Measurements from ENCODE around the gene TNFSF13B.
"Not testable (repeated sequence)": the region's sequence is repeated elsewhere in the genome, so short reads cannot be mapped to it uniquely, and the experiment has no call there.

Gene TNFSF13B

DNA sequence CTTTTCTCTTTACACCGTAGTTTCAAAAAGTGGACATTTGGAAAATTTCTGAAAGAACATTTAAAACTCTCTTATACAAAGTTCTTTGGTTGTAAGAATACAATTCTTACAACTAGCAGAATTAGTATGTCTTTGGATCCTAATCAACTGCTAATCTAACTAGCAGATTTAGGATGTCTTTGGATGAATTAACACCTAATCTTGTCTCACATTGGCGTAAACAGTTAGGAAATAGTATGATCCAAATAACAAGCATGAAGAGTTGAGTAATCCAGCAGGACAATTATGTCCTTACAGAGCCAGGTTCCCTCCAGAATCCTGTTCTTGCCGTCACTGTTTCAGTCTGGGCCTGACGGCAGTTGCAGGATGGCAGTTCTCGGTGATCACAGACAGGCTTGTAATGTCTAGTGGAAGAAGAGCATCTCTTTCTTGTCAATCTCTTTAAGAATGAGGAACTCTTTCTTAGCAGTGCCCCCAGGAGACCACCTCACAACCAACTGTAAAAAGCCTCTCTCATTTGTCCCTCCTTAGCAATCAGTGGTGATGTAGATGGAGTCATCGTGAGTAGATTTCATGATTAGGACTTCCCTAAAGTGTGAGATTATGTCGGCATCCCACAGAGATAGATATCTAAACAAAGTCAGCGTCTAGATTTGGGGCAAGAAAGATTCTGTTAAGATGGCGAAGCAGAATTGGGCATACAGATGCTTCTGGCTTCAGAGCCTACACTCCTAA, 5.7 kb upstream of the TNFSF13B start:
- no peaks in the 10 kb centered on the region for H3K36me3 ChIP-seq (ENCODE audit: control insufficient read depth, low read length)
- H4K20me1 ChIP-seq (ENCODE audit: control insufficient read depth, insufficient read depth, low read depth, low read length): no peaks in the 10 kb centered on the region
- TF ChIP-seq, protein P1, sequence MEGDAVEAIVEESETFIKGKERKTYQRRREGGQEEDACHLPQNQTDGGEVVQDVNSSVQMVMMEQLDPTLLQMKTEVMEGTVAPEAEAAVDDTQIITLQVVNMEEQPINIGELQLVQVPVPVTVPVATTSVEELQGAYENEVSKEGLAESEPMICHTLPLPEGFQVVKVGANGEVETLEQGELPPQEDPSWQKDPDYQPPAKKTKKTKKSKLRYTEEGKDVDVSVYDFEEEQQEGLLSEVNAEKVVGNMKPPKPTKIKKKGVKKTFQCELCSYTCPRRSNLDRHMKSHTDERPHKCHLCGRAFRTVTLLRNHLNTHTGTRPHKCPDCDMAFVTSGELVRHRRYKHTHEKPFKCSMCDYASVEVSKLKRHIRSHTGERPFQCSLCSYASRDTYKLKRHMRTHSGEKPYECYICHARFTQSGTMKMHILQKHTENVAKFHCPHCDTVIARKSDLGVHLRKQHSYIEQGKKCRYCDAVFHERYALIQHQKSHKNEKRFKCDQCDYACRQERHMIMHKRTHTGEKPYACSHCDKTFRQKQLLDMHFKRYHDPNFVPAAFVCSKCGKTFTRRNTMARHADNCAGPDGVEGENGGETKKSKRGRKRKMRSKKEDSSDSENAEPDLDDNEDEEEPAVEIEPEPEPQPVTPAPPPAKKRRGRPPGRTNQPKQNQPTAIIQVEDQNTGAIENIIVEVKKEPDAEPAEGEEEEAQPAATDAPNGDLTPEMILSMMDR (IDR thresholded peaks at IDR 0.05; ENCODE audit: low read depth, low read length, poor library complexity, severe bottlenecking): no peak
- TF ChIP-seq EZH2phosphoT487 (IDR thresholded peaks at IDR 0.05; ENCODE audit: borderline replicate concordance, low read length): no peak
- no peaks in the 10 kb centered on the region for H3K27me3 ChIP-seq (ENCODE audit: control insufficient read depth, low read length)
- no peaks in the 10 kb centered on the region for H3K9me2 ChIP-seq (replicated peaks; ENCODE audit: control insufficient read depth, low read length)
- peaks cover 8% of the 10 kb centered on the region for H3K4me1 ChIP-seq (ENCODE audit: control insufficient read depth, low read length)
- H3K9me3 ChIP-seq (ENCODE audit: control insufficient read depth, insufficient read depth, low read length): no peaks in the 10 kb centered on the region
- no peak overlapping the region for H3K4me3 ChIP-seq (ENCODE audit: low read length)
- no peak overlapping the region for H3K27ac ChIP-seq (ENCODE audit: low read depth, low read length)
- H3K4me2 ChIP-seq (ENCODE audit: low read length): no peak overlapping the region
- H3F3A ChIP-seq (ENCODE audit: control insufficient read depth, insufficient read depth): no peaks in the 10 kb centered on the region
- no peaks in the 10 kb centered on the region for H3K79me2 ChIP-seq (ENCODE audit: control insufficient read depth, low read length)

DNA sequence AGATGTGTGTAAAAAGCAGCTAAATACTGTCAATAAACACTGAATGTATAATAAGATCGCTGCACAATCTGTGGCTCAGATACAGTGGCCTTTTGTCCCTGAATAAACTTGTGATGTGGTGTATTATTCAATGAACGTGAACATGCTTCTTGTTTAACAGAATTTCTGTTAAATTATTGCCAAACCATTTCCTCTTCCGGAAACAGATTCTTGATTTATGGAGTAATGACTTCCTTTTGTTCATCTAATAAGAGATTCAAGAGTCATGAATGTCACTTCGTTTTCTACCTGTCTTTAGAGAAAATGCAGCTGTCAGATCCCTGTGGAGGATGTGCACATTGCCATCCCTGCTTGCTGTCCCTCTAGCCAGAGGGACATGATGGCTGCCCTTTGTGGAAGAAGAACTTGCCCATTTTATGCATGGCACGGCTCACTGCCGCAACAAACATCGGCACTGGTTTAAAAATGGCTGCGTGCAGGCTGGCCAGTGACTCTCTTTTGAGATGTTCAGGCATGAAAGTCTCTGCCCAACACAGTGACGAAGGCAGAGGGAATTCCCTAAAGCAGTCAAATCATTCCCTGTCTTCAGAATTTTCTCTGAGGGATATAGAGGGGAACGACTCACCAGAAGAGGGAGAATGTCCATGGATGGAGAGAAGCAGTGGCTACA, 3.1 kb upstream of the TNFSF13B start:
- H3K9me3 ChIP-seq (ENCODE audit: control insufficient read depth, insufficient read depth, low read length): no peaks in the 10 kb centered on the region
- H3K27me3 ChIP-seq (ENCODE audit: control insufficient read depth, low read length): no peaks in the 10 kb centered on the region
- no peaks in the 10 kb centered on the region for H3K36me3 ChIP-seq (ENCODE audit: control insufficient read depth, low read length)
- peak overlapping the region; percentile 10; the same call in 1 of the 2 replicates for H3K4me2 ChIP-seq (ENCODE audit: low read length)
- no peaks in the 10 kb centered on the region for H3F3A ChIP-seq (ENCODE audit: control insufficient read depth, insufficient read depth)
- H3K9me2 ChIP-seq (replicated peaks; ENCODE audit: control insufficient read depth, low read length): no peaks in the 10 kb centered on the region
- TF ChIP-seq, protein P1 (IDR thresholded peaks at IDR 0.05; ENCODE audit: low read depth, low read length, poor library complexity, severe bottlenecking): no peak
- no peak for TF ChIP-seq EZH2phosphoT487 (IDR thresholded peaks at IDR 0.05; ENCODE audit: borderline replicate concordance, low read length)
- no peaks in the 10 kb centered on the region for H4K20me1 ChIP-seq (ENCODE audit: control insufficient read depth, insufficient read depth, low read depth, low read length)
- no peaks in the 10 kb centered on the region for H3K79me2 ChIP-seq (ENCODE audit: control insufficient read depth, low read length)
- peaks cover 21% of the 10 kb centered on the region for H3K4me1 ChIP-seq (ENCODE audit: control insufficient read depth, low read length)
- H3K4me3 ChIP-seq (ENCODE audit: low read length): peak overlapping the region; percentile 20; the same call in 1 of the 2 replicates
- no peak overlapping the region for H3K27ac ChIP-seq (ENCODE audit: low read depth, low read length)

DNA sequence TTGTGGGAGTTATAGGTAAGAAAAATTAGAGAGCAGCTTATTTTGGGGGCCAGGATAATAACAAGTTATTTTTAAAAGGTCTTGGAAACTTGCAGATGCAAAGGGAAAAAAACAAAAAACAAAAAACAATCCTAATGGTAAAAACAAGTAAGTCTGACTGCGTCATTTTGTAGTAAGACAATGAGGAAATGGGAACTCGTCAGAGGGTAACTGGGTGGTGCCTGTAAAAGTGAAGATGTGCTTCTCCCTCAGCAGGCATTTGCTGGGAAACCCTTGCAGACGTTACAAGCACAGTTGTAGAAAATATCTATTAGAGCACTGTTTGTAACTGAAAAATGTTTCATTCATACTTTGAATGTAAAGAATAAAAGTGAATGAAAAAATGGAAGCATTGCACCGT, 2.2 kb upstream of the TNFSF13B start:
- H3K36me3 ChIP-seq (ENCODE audit: control insufficient read depth, low read length): no peaks in the 10 kb centered on the region
- no peaks in the 10 kb centered on the region for H3F3A ChIP-seq (ENCODE audit: control insufficient read depth, insufficient read depth)
- no peak overlapping the region for H3K27ac ChIP-seq (ENCODE audit: low read depth, low read length)
- TF ChIP-seq, protein P1 (IDR thresholded peaks at IDR 0.05; ENCODE audit: low read depth, low read length, poor library complexity, severe bottlenecking): no peak
- no peak for TF ChIP-seq EZH2phosphoT487 (IDR thresholded peaks at IDR 0.05; ENCODE audit: borderline replicate concordance, low read length)
- H4K20me1 ChIP-seq (ENCODE audit: control insufficient read depth, insufficient read depth, low read depth, low read length): no peaks in the 10 kb centered on the region
- no peak overlapping the region for H3K4me3 ChIP-seq (ENCODE audit: low read length)
- H3K79me2 ChIP-seq (ENCODE audit: control insufficient read depth, low read length): no peaks in the 10 kb centered on the region
- no peaks in the 10 kb centered on the region for H3K27me3 ChIP-seq (ENCODE audit: control insufficient read depth, low read length)
- H3K9me3 ChIP-seq (ENCODE audit: control insufficient read depth, insufficient read depth, low read length): no peaks in the 10 kb centered on the region
- H3K4me1 ChIP-seq (ENCODE audit: control insufficient read depth, low read length): peaks cover 21% of the 10 kb centered on the region
- H3K9me2 ChIP-seq (replicated peaks; ENCODE audit: control insufficient read depth, low read length): no peaks in the 10 kb centered on the region
- H3K4me2 ChIP-seq (ENCODE audit: low read length): no peak overlapping the region

DNA sequence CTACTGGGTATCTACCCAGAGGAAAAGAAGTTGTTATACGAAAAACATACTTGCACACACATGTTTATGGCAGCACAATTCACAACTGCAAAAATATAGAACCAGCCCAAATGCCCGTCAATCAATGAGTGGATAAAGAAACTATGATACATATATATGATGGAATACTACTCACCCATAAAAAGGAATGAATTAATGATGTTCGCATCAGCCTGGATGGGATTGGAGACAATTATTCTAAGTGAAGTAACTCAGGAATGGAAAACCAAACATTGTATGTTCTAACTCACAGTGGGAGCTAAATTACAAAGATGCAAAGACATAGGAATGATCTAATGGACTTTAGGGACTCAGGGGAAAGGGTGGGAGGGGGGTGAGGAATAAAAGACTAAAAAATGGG, 1.7 kb upstream of the TNFSF13B start:
- peaks cover 21% of the 10 kb centered on the region for H3K4me1 ChIP-seq (ENCODE audit: control insufficient read depth, low read length)

More for the DNA sequence above, 1.7 kb upstream of the TNFSF13B start:
- not testable (repeated sequence) for H3K9me2 ChIP-seq (replicated peaks; ENCODE audit: control insufficient read depth, low read length); H3K36me3 ChIP-seq (ENCODE audit: control insufficient read depth, low read length); H3K27me3 ChIP-seq (ENCODE audit: control insufficient read depth, low read length); H4K20me1 ChIP-seq (ENCODE audit: control insufficient read depth, insufficient read depth, low read depth, low read length); H3K4me2 ChIP-seq (ENCODE audit: low read length); H3F3A ChIP-seq (ENCODE audit: control insufficient read depth, insufficient read depth); H3K27ac ChIP-seq (ENCODE audit: low read depth, low read length); H3K4me3 ChIP-seq (ENCODE audit: low read length); H3K79me2 ChIP-seq (ENCODE audit: control insufficient read depth, low read length); H3K9me3 ChIP-seq (ENCODE audit: control insufficient read depth, insufficient read depth, low read length)
